ENCODE data around the gene SENP7. TPM values are rescaled to one million over a fixed set of nuclear protein-coding genes. Genes with fewer than 3 reads are reported as not detected.

The SENP7 gene
- total and polyA plus RNA-seq, 7 donors, result 2.1 to 33.5 (median 20.2) TPM

DNA sequence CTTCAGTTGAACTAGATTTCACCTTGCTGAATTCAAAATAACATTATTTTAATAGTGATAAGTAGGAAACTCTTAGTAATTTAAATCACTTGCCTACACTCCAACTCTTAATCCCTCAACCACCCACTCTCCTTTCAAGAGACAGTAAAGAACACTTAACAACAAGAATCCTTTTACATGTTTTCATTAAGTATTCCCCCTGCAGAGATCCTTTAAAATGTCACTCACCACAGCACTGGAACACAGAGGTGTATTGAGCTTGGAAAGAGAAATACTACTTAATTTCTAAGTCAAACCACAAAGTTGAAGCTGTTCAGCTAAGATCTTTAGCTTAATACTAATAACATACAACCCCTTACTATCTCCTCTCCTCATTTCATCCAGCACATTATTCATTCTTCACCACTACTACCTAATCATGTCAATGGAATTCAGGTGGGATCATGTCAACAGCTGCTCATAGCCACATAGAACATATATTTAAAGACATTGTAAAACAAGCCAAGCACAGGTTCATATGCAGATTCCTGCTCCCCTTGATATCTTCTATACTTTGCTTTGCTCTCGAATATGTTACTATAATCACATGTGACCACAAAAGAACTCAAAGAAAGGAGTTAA, 233.1 kb downstream of the SENP7 start:
- WGBS, 2 donors, result 93% methylated on average over 1 of the region's 1 CpG
- Histone ChIP-seq H3K27me3 (no peaks in the 10 kb centered on the region), H3K36me3 (no peaks in the 10 kb centered on the region), H3K9me3 (no peaks in the 10 kb centered on the region), H3K4me1 (no peaks in the 10 kb centered on the region), H3K27ac (no peak overlapping the region), H3K4me3 (no peak overlapping the region)
- DNase-seq, result no peak
- intact Hi-C loops (cut with DNase I), result no loop called here
- TF ChIP-seq EP300 (IDR thresholded peaks at IDR 0.05), result no peak
- no peak for TF ChIP-seq POLR2A (IDR thresholded peaks at IDR 0.05)
- TF ChIP-seq POLR2AphosphoS5 (IDR thresholded peaks at IDR 0.05), result no peak
- TF ChIP-seq, protein P1, sequence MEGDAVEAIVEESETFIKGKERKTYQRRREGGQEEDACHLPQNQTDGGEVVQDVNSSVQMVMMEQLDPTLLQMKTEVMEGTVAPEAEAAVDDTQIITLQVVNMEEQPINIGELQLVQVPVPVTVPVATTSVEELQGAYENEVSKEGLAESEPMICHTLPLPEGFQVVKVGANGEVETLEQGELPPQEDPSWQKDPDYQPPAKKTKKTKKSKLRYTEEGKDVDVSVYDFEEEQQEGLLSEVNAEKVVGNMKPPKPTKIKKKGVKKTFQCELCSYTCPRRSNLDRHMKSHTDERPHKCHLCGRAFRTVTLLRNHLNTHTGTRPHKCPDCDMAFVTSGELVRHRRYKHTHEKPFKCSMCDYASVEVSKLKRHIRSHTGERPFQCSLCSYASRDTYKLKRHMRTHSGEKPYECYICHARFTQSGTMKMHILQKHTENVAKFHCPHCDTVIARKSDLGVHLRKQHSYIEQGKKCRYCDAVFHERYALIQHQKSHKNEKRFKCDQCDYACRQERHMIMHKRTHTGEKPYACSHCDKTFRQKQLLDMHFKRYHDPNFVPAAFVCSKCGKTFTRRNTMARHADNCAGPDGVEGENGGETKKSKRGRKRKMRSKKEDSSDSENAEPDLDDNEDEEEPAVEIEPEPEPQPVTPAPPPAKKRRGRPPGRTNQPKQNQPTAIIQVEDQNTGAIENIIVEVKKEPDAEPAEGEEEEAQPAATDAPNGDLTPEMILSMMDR (IDR thresholded peaks at IDR 0.05), result no peak

- H3K27me3 ChIP-seq, result no peaks in the 10 kb centered on the region
- H3K9me3 ChIP-seq, result no peaks in the 10 kb centered on the region
- no peak overlapping the region for H3K4me3 ChIP-seq
- intact Hi-C loops (cut with DNase I), result no loop called here
- H3K27ac ChIP-seq, result no peak overlapping the region
- DNase-seq, result no peak
- no peaks in the 10 kb centered on the region for H3K4me1 ChIP-seq
- H3K36me3 ChIP-seq, result no peaks in the 10 kb centered on the region
- TF ChIP-seq, protein P1 (IDR thresholded peaks at IDR 0.05), result no peak
- TF ChIP-seq POLR2AphosphoS5 (IDR thresholded peaks at IDR 0.05) (no peak), EP300 (IDR thresholded peaks at IDR 0.05) (no peak), POLR2A (IDR thresholded peaks at IDR 0.05) (no peak)
Measured at GRCh38 chr3:101279162-101279561, 233.8 kb downstream of the SENP7 start.

GRCh38 chr3:101278727-101279126, 234.3 kb downstream of the SENP7 start:
- Histone ChIP-seq H3K9me3 (no peaks in the 10 kb centered on the region), H3K27ac (no peak overlapping the region), H3K4me1 (no peaks in the 10 kb centered on the region), H3K27me3 (no peaks in the 10 kb centered on the region), H3K36me3 (no peaks in the 10 kb centered on the region), H3K4me3 (no peak overlapping the region)
- intact Hi-C loops (cut with DNase I), result no loop called here
- DNase-seq, result no peak
- TF ChIP-seq EP300 (IDR thresholded peaks at IDR 0.05) (no peak), POLR2A (IDR thresholded peaks at IDR 0.05) (no peak), POLR2AphosphoS5 (IDR thresholded peaks at IDR 0.05) (no peak)
- TF ChIP-seq, protein P1 (IDR thresholded peaks at IDR 0.05), result no peak

Small RNA genes within 50 kb of the gene (small RNA-seq; reads per million reads assigned to genes)
- gene RF00019, result 0 reads per million in 3 donors

Other genes with a start within 250 kb of the SENP7 start
- gene IMPG2, start 192.6 kb downstream of the SENP7 start, total RNA-seq, result 1 to 10 TPM in 2 of 4 donors, under 1 TPM in 2; 0.54 to 1.4 (median 0.88) TPM
- gene IMPG2, start 192.6 kb downstream of the SENP7 start, polyA plus RNA-seq, result under 1 TPM in 1 of 3 donors, not detected in 2; 0.07 TPM
- 10 to 100 TPM; 15.5 to 29.1 (median 19.2) TPM for gene TRMT10C, start 48.7 kb upstream of the SENP7 start, total RNA-seq
- gene TRMT10C, start 48.7 kb upstream of the SENP7 start, polyA plus RNA-seq, result 10 to 100 TPM; 15.0 to 22.6 (median 19.7) TPM
- 100 to 1,000 TPM; 146 to 178 (median 163) TPM for gene PCNP, start 61.0 kb upstream of the SENP7 start, total RNA-seq
- 100 to 1,000 TPM in 1 of 3 donors, 10 to 100 TPM in 2; 72.4 to 129 (median 95.5) TPM for gene PCNP, start 61.0 kb upstream of the SENP7 start, polyA plus RNA-seq
- 10 to 100 TPM; 18.6 to 24.4 (median 21.5) TPM for gene ZBTB11, start 163.9 kb upstream of the SENP7 start, total RNA-seq
- gene ZBTB11, start 163.9 kb upstream of the SENP7 start, polyA plus RNA-seq, result 1 to 10 TPM; 3.0 to 7.1 (median 3.5) TPM
- gene RPL24, start 173.5 kb upstream of the SENP7 start, total RNA-seq, result 1,000 to 10,000 TPM; 1,731 to 3,301 (median 2,222) TPM
- 1,000 to 10,000 TPM; 1,942 to 3,503 (median 2,378) TPM for gene RPL24, start 173.5 kb upstream of the SENP7 start, polyA plus RNA-seq
- 10 to 100 TPM in 2 of 4 donors, 1 to 10 TPM in 2; 9.0 to 11.1 (median 10.3) TPM for gene CEP97, start 211.4 kb upstream of the SENP7 start, total RNA-seq
- 1 to 10 TPM in 2 of 3 donors, under 1 TPM in 1; 0.69 to 2.2 (median 1.8) TPM for gene CEP97, start 211.4 kb upstream of the SENP7 start, polyA plus RNA-seq